A549 (cell line): ENCODE results near the gene CLCN3. TPM values are rescaled to one million over a fixed set of nuclear protein-coding genes. Genes with fewer than 3 reads are reported as not detected.

Source experiments
- ATAC-seq, 2 experiments: fragments of 200-7000 bp in 1 of 2; fragments of >200 bp in 1 of 2; cut with Nextera tagmentation in 1 of 2; cut with Tn5 transposase in 1 of 2; 3 replicates each; pipeline versions ENCODE4 v1.8.0 to v1.9.1; 2018 to 2020; ENCODE audit warnings: mild to moderate bottlenecking in 1 of 2, moderate library complexity in 1 of 2
- CTCF ChIA-PET: fragments of 300-600 bp; sonication (Branson Sonifier 250); formaldehyde crosslinking; extraction: SDS; loops from one replicate; lab custom pipeline; 2021; ENCODE audit warnings: antibody characterized with exemption, inconsistent platforms; lab: Yijun Ruan, JAX
- POLR2A ChIA-PET: fragments of 350-600 bp; formaldehyde crosslinking; extraction: SDS; loops from one replicate; lab custom pipeline; 2021; ENCODE audit warnings: antibody characterized with exemption, inconsistent platforms; lab: Yijun Ruan, JAX
- DNase-seq, 2 experiments: peaks; one replicate each; pipeline versions ENCODE4 v3.0.0 to v3.0.0-alpha.2; 2011 to 2016; ENCODE audit warnings: low read depth in 1 of 2, low spot score in 1 of 2
- FAIRE-seq: peaks from 2 replicates; lab custom pipeline; 2011; peaks lifted over from hg19 to GRCh38; lab: Jason Lieb, UNC
- H3K27ac ChIP-seq, 2 experiments: fragments of >200 bp; sonication (Bioruptor Twin); formaldehyde crosslinking; 3 replicates each; pipeline ENCODE4 v1.5.1; 2016 to 2017
- H3K4me1 ChIP-seq: fragments of >200 bp; sonication (Bioruptor Twin); formaldehyde crosslinking; 3 replicates; pipeline ENCODE4 v1.6.1; 2016
- H3K4me2 ChIP-seq: fragments of >200 bp; sonication (Bioruptor Twin); formaldehyde crosslinking; 3 replicates; pipeline ENCODE4 v1.6.1; 2016
- H3K4me3 ChIP-seq: fragments of >200 bp; sonication (Bioruptor Twin); formaldehyde crosslinking; 3 replicates; pipeline ENCODE4 v1.5.1; 2016
- H3K9me3 ChIP-seq: fragments of >200 bp; sonication (Bioruptor Twin); formaldehyde crosslinking; 3 replicates; pipeline ENCODE4 v1.6.1; 2016
- CBX2 ChIP-seq: fragments of 200-600 bp; sonication (generic); IDR thresholded peaks from 2 replicates; pipeline ENCODE4 v1.6.1; 2016; ENCODE audit warnings: low read depth, mild to moderate bottlenecking, borderline replicate concordance
- CBX8 ChIP-seq: fragments of 200-600 bp; sonication (generic); IDR thresholded peaks from 2 replicates; pipeline ENCODE4 v1.6.1; 2016
- CHD4 ChIP-seq: fragments of 200-600 bp; sonication (generic); IDR thresholded peaks from 2 replicates; pipeline ENCODE4 v1.6.1; 2016; ENCODE audit warnings: antibody characterized with exemption, mild to moderate bottlenecking, borderline replicate concordance
- E2F6 ChIP-seq: IDR thresholded peaks from 2 replicates; pipeline ENCODE4 v1.6.1; 2012; ENCODE audit warnings: low read depth, borderline replicate concordance
- EP300 ChIP-seq, 2 experiments: fragments of >200 bp; sonication (Bioruptor Twin); formaldehyde crosslinking; IDR thresholded peaks; 2 replicates in 1 of 2; 3 replicates in 1 of 2; pipeline ENCODE4 v1.6.1; 2016 to 2017
- FOSL2 ChIP-seq, 2 experiments: fragments of 450-650 bp in 1 of 2; fragments of >200 bp in 1 of 2; sonication (Bioruptor Twin) in 1 of 2; formaldehyde crosslinking; IDR thresholded peaks; 2 replicates each; pipeline versions ENCODE4 v1.5.0 to v1.6.1; 2016 to 2020; ENCODE audit warnings: mild to moderate bottlenecking in 1 of 2, moderate library complexity in 1 of 2
- HDAC2 ChIP-seq: fragments of 200-600 bp; sonication (generic); IDR thresholded peaks from 2 replicates; pipeline ENCODE4 v1.6.1; 2016
- HES2 ChIP-seq: fragments of >200 bp; sonication (Bioruptor Twin); formaldehyde crosslinking; IDR thresholded peaks from 2 replicates; pipeline ENCODE4 v1.6.1; 2016
- HMGXB4 ChIP-seq: fragments of 250-450 bp; sonication (Bioruptor Pico); IDR thresholded peaks from 2 replicates; pipeline ENCODE4 v1.5.0; 2021; ENCODE audit warnings: mild to moderate bottlenecking, moderate library complexity, borderline replicate concordance
- HOXA7 ChIP-seq: fragments of 250-450 bp; sonication (Bioruptor Pico); IDR thresholded peaks from 2 replicates; pipeline ENCODE4 v1.5.0; 2020; ENCODE audit warnings: mild to moderate bottlenecking, moderate library complexity
- HOXB13 ChIP-seq: fragments of 250-450 bp; sonication (Bioruptor Pico); IDR thresholded peaks from 2 replicates; pipeline ENCODE4 v1.5.0; 2020; ENCODE audit warnings: low read depth, mild to moderate bottlenecking, moderate library complexity
- JUN ChIP-seq, 2 experiments: fragments of >200 bp; sonication (Bioruptor Twin); formaldehyde crosslinking; IDR thresholded peaks; 2 replicates in 1 of 2; 3 replicates in 1 of 2; pipeline ENCODE4 v1.6.1; 2016 to 2017
- KDM1A ChIP-seq: fragments of 200-600 bp; sonication (generic); IDR thresholded peaks from 2 replicates; pipeline ENCODE4 v1.6.1; 2016; ENCODE audit warnings: low read depth, mild to moderate bottlenecking
- MAFK ChIP-seq: fragments of 450-650 bp; IDR thresholded peaks from 2 replicates; pipeline ENCODE4 v1.6.1; 2014; ENCODE audit not compliant: partially characterized antibody
- NPAS2 ChIP-seq: fragments of 250-450 bp; sonication (Bioruptor Pico); IDR thresholded peaks from 2 replicates; pipeline ENCODE4 v1.8.0; 2022; ENCODE audit warnings: mild to moderate bottlenecking, moderate library complexity, borderline replicate concordance
- PBX3 ChIP-seq: IDR thresholded peaks from 2 replicates; pipeline ENCODE4 v1.6.1; 2012
- PHF8 ChIP-seq: fragments of 200-600 bp; sonication (generic); IDR thresholded peaks from 2 replicates; pipeline ENCODE4 v1.6.1; 2016; ENCODE audit warnings: low read depth, mild to moderate bottlenecking, antibody characterized with exemption, moderate library complexity, borderline replicate concordance
- POLR2AphosphoS2 ChIP-seq: conservative IDR thresholded peaks from 2 replicates; pipeline ENCODE4 v1.6.1; 2012; ENCODE audit warnings: low read length, improper control_type of control experiment, inconsistent platforms
- RARB ChIP-seq: fragments of 250-450 bp; sonication (Bioruptor Pico); IDR thresholded peaks from 2 replicates; pipeline ENCODE4 v1.8.0; 2021; ENCODE audit warnings: mild to moderate bottlenecking, moderate library complexity
- RCOR1 ChIP-seq: fragments of 150-350 bp; IDR thresholded peaks from 2 replicates; pipeline ENCODE4 v1.6.1; 2014; ENCODE audit warnings: antibody characterized with exemption, low read length, low read depth
- RNF2 ChIP-seq: fragments of 200-600 bp; sonication (generic); IDR thresholded peaks from 2 replicates; pipeline ENCODE4 v1.6.1; 2016; ENCODE audit warnings: low read depth, mild to moderate bottlenecking, antibody characterized with exemption, moderate library complexity, borderline replicate concordance
- SMC3 ChIP-seq: fragments of >200 bp; sonication (Bioruptor Twin); formaldehyde crosslinking; IDR thresholded peaks from 3 replicates; pipeline ENCODE4 v1.6.1; 2018; ENCODE audit warnings: inconsistent platforms
- SREBF2 ChIP-seq: fragments of 450-650 bp; IDR thresholded peaks from 2 replicates; pipeline ENCODE4 v1.6.1; 2014; ENCODE audit warnings: mild to moderate bottlenecking, moderate library complexity
- TFCP2L1 ChIP-seq: fragments of 250-450 bp; sonication (Bioruptor Pico); IDR thresholded peaks from 2 replicates; pipeline ENCODE4 v1.5.0; 2021; ENCODE audit warnings: mild to moderate bottlenecking
- ZNF302 ChIP-seq: fragments of 250-450 bp; sonication (Bioruptor Pico); IDR thresholded peaks from 2 replicates; pipeline ENCODE4 v1.9.0; 2021; ENCODE audit warnings: inconsistent platforms, mild to moderate bottlenecking, moderate library complexity
- WGBS: methylation state at CpG from one replicate; pipeline ENCODE4 v1.1.6; 2017; ENCODE audit errors: missing lambda C conversion rate; 5-methylcytosine and 5-hydroxymethylcytosine counted together
- polyA plus RNA-seq, 4 experiments: library from polyadenylated mRNA; depleted of rRNA in 3 of 4; stranded (reverse); fragments of >200 nt; fragmentation: RNase III in 1 of 4; extraction: RNeasy Plus Mini Kit Qiagen cat#74134 plus additional on column Dnase treatment in 1 of 4; gene quantifications; 2 replicates in 3 of 4; 3 replicates in 1 of 4; pipeline ENCODE4 v1.2.3, GENCODE V29; 2011 to 2017
- TF ChIP-seq, protein P1 (sequence below): fragments of 450-650 bp; IDR thresholded peaks from 2 replicates; pipeline ENCODE4 v1.6.1; 2014; ENCODE audit warnings: antibody characterized with exemption

CLCN3 gene
- polyA plus RNA-seq, 2 of the 4 experiments (the other 2 are of a cell fraction), result 18.8 to 53.6 TPM

DNA sequence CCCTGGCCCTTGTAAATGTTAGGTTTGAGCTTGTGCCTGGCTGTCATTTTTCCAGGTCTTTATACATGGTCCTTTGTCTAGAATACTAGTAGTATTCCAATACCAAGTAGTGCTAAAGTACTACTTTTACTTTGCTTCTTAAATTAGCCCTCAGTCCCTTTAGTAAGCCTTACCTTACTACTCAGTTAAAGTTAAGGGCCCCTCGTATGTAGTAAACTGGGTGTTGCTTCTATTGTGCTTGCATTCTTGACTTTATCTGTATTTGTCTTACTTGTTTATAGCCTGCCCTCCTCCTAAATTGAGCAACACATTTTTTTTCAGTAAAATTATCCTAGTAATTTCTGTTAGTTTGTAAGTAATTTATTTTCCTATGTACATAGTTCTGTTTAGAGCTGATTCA is 25.2 kb downstream of the CLCN3 start:
- DNase-seq (no peak), ATAC-seq (no peak), FAIRE-seq (no peak)
- Histone ChIP-seq H3K27ac (no peak overlapping the region), H3K4me3 (no peak overlapping the region), H3K9me3 (no peaks in the 10 kb centered on the region), H3K4me1 (peaks cover 4% of the 10 kb centered on the region; the same call in 1 of the 3 replicates), H3K4me2 (no peak overlapping the region)
- ChIA-PET CTCF (interaction anchor here (0.6 kb wide), 1 partner anchor 316 kb away, joined by 3 read pairs; no protein-coding TSS in a partner anchor), POLR2A (no interaction called here)
- TF ChIP-seq NPAS2 (CRISPR knock-in tag) (no peak), CBX8 (no peak), RNF2 (no peak), E2F6 (no peak), FOSL2 (IDR thresholded peaks at IDR 0.05) (no peak), FOSL2 (CRISPR knock-in tag; IDR thresholded peaks at IDR 0.05) (no peak), HDAC2 (no peak), SREBF2 (no peak), CHD4 (no peak)
- 81% methylated on average over 1 of the region's 1 CpG for WGBS

GRCh38 chr4:169649545-169650226 is 29.3 kb downstream of the CLCN3 start:
- Histone ChIP-seq H3K4me1 (peaks cover 4% of the 10 kb centered on the region; the same call in 1 of the 3 replicates), H3K4me3 (no peak overlapping the region), H3K27ac (no peak overlapping the region), H3K4me2 (0 out of 3 replicates have a peak overlapping the region, but pooled peaks have one; percentile 19), H3K9me3 (no peaks in the 10 kb centered on the region)
- ChIA-PET POLR2A (no interaction called here), CTCF (interaction anchor here (0.7 kb wide), 1 partner anchor 9 kb away, joined by 3 read pairs; no protein-coding TSS in a partner anchor)
- DNase-seq (no peak), ATAC-seq (no peak), FAIRE-seq (no peak)
- TF ChIP-seq, protein P1, sequence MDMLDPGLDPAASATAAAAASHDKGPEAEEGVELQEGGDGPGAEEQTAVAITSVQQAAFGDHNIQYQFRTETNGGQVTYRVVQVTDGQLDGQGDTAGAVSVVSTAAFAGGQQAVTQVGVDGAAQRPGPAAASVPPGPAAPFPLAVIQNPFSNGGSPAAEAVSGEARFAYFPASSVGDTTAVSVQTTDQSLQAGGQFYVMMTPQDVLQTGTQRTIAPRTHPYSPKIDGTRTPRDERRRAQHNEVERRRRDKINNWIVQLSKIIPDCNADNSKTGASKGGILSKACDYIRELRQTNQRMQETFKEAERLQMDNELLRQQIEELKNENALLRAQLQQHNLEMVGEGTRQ, result no peak
- TF ChIP-seq KDM1A, result no peak
- TF ChIP-seq HES2, result no peak
- TF ChIP-seq PBX3, result no peak
- TF ChIP-seq SMC3, result no peak
- no peak for TF ChIP-seq EP300 (IDR thresholded peaks at IDR 0.05)
- no peak for TF ChIP-seq CBX2
- TF ChIP-seq POLR2AphosphoS2, result no peak
- no peak for TF ChIP-seq RARB (CRISPR knock-in tag)
- WGBS, result 88% methylated on average over 7 of the region's 7 CpGs

- H3K27ac ChIP-seq, result no peak overlapping the region
- FAIRE-seq (no peak), DNase-seq (no peak), ATAC-seq (no peak)
- 0 out of 3 replicates have a peak overlapping the region, but pooled peaks have one; percentile 19 for H3K4me2 ChIP-seq
- H3K4me1 ChIP-seq, result peaks cover 4% of the 10 kb centered on the region; the same call in 1 of the 3 replicates
- no peaks in the 10 kb centered on the region for H3K9me3 ChIP-seq
- WGBS, result 91% methylated on average over 3 of the region's 3 CpGs
- CTCF ChIA-PET, result interaction anchor here (0.7 kb wide), 1 partner anchor 9 kb away, joined by 3 read pairs; no protein-coding TSS in a partner anchor
- POLR2A ChIA-PET, result no interaction called here
- TF ChIP-seq CBX8 (no peak), RARB (CRISPR knock-in tag) (no peak), CHD4 (no peak), JUN (IDR thresholded peaks at IDR 0.05) (no peak), TFCP2L1 (no peak), RCOR1 (no peak), PHF8 (no peak), SREBF2 (no peak), HOXB13 (no peak), MAFK (no peak), HOXA7 (CRISPR knock-in tag) (no peak), HMGXB4 (CRISPR knock-in tag) (no peak), SMC3 (no peak), ZNF302 (CRISPR knock-in tag) (no peak)
- TF ChIP-seq, protein P1, result no peak
- no peak overlapping the region for H3K4me3 ChIP-seq
Measured at GRCh38 chr4:169650227-169650936, 30.0 kb downstream of the CLCN3 start.
